AG04449 (cell line): Measurements from ENCODE around the gene MAGI1.

Experiments used
- CTCF ChIA-PET: fragments of 350-600 bp; formaldehyde crosslinking; extraction: SDS; loops from one replicate; lab custom pipeline; 2021; ENCODE audit warnings: antibody characterized with exemption; lab: Yijun Ruan, JAX
- POLR2A ChIA-PET: fragments of 400-600, 350-600 bp; formaldehyde crosslinking; extraction: SDS; loops from one replicate; lab custom pipeline; 2020; ENCODE audit warnings: antibody characterized with exemption, inconsistent platforms; lab: Yijun Ruan, JAX
- DNase-seq: peaks from one replicate; pipeline ENCODE4 v3.0.0-alpha.2; 2010; ENCODE audit warnings: low read depth, low spot score
- H3K4me3 ChIP-seq: 2 replicates; pipeline ENCODE4 v1.5.1; 2011; ENCODE audit warnings: low read depth, mild to moderate bottlenecking, control low read depth, low read length
- TF ChIP-seq, protein P1 (sequence below): IDR thresholded peaks from one replicate; pipeline ENCODE4 v1.5.1; 2011; ENCODE audit warnings: mild to moderate bottlenecking, moderate library complexity, low read length, control low read depth, inconsistent platforms; ENCODE audit not compliant: insufficient read depth; ENCODE audit errors: missing control alignments

Gene MAGI1

GRCh38 chr3:65638301-65638700, 400.4 kb downstream of the MAGI1 start:
- DNase-seq = no peak
- no peak overlapping the region for H3K4me3 ChIP-seq
- ChIA-PET CTCF (no interaction called here), POLR2A (no interaction called here)
- TF ChIP-seq, protein P1, sequence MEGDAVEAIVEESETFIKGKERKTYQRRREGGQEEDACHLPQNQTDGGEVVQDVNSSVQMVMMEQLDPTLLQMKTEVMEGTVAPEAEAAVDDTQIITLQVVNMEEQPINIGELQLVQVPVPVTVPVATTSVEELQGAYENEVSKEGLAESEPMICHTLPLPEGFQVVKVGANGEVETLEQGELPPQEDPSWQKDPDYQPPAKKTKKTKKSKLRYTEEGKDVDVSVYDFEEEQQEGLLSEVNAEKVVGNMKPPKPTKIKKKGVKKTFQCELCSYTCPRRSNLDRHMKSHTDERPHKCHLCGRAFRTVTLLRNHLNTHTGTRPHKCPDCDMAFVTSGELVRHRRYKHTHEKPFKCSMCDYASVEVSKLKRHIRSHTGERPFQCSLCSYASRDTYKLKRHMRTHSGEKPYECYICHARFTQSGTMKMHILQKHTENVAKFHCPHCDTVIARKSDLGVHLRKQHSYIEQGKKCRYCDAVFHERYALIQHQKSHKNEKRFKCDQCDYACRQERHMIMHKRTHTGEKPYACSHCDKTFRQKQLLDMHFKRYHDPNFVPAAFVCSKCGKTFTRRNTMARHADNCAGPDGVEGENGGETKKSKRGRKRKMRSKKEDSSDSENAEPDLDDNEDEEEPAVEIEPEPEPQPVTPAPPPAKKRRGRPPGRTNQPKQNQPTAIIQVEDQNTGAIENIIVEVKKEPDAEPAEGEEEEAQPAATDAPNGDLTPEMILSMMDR = no peak

- H3K4me3 ChIP-seq = no peak overlapping the region
- ChIA-PET CTCF (interaction anchor here (1.1 kb wide), 1 partner anchor 37 kb away, joined by 3 read pairs; no protein-coding TSS in a partner anchor), POLR2A (no interaction called here)
- no peak for DNase-seq
- TF ChIP-seq, protein P1 = no peak
Observed at GRCh38 chr3:65636326-65636725, 402.4 kb downstream of the MAGI1 start.

- POLR2A ChIA-PET = no interaction called here
Observed at GRCh38 chr3:65635657-65636056, 403.1 kb downstream of the MAGI1 start.

GRCh38 chr3:65633018-65633638, 405.6 kb downstream of the MAGI1 start:
- TF ChIP-seq, protein P1 = no peak
- H3K4me3 ChIP-seq = no peak overlapping the region
- DNase-seq = no peak
- ChIA-PET CTCF (no interaction called here), POLR2A (no interaction called here)

More at GRCh38 chr3:65635657-65636056, 403.1 kb downstream of the MAGI1 start:
- no peak overlapping the region for H3K4me3 ChIP-seq
- CTCF ChIA-PET = interaction anchor here (1.1 kb wide), 1 partner anchor 38 kb away, joined by 3 read pairs; no protein-coding TSS in a partner anchor
- TF ChIP-seq, protein P1 = no peak
- no peak for DNase-seq

DNA sequence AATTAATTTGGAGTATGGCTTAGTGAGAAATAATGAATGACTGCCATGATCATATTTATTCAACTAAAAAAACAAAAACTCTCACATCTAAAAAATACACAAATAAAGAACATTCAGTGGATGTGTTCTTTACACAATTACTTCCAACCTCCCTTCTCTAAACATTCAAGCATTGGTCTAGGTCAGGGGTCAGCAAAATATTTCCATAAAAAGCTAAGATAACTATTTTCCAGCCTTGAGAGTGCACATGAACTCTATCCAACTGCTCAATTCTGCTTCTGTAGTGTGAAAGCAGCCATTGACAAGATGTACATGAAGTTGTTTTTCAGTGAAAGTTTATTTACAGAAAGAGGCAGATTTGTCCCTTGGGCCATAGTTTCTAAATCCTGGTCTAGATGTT, 406.3 kb downstream of the MAGI1 start:
- ChIA-PET POLR2A (no interaction called here), CTCF (no interaction called here)
- DNase-seq = no peak
- H3K4me3 ChIP-seq = no peak overlapping the region
- TF ChIP-seq, protein P1 = no peak

DNA sequence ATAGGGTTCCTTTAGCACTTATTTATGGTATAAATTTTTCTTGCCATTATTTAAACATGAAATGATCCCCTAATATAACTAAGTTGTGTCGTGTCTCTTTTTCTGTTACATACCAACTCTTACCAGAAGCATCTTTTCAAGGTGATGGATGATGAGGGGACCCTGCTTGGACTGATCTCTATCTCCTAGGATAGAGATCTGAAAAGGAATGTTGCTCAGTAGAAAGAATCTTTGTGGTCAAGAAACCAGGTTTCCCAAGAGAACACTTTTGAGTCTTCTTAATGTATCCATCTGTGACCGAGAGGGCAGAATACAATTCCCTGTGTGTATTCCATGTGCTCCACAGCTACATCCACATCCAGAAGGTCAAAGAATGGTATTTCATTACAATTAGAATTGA, 409.7 kb downstream of the MAGI1 start:
- TF ChIP-seq, protein P1 = no peak
- CTCF ChIA-PET = no interaction called here

More for the DNA sequence above, 409.7 kb downstream of the MAGI1 start:
- POLR2A ChIA-PET = no interaction called here
- DNase-seq = no peak
- H3K4me3 ChIP-seq = no peak overlapping the region
